T-helper 22 cell (primary cell): Measurements from ENCODE around the gene MGST2.

ENCODE experiments used
- DNase-seq: peaks from one replicate; pipeline ENCODE4 v3.0.0-alpha.2; 2020; ENCODE audit warnings: low read depth

Gene MGST2

DNA sequence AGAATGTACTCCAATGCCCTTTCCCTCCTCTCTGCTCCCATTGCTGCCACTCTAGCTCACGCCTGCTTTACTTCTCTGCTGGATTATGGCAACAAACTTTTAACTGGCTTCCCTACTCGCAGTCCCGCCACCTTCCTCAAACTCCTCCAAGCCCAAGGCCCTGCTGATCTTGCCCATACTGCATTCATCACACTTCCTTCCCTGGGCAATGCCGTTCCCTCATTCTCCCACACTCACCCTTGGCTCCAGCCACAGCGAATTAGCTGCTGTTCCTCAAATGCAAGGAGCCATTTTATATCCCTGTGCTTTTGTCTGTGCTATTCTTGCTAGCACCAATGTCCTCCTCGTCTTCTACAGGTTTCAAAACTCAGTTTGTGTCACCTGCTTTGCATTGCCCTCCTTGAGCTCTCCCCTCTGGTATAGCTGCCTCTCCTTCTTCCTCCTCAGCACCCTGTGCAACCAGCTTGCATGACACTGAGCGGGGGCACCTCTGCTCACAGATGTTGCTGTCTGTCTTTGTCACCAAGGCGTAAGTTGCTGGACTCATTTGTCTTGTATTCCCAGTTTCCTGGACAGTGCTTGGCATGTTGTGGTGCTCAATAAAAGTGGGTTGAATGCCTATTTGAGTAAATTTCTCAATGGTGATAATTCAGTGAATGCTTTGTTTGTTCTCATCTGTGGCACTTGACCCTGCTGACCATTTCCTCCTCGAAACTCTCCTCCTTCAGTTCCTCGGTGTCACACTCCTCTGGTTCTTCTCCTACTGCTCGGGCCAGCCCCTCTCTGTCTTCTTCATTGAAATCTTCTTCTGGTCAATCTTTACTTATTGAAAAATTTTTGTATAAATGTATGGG lies 22.4 kb upstream of the MGST2 start:
- DNase-seq = no peak

DNA sequence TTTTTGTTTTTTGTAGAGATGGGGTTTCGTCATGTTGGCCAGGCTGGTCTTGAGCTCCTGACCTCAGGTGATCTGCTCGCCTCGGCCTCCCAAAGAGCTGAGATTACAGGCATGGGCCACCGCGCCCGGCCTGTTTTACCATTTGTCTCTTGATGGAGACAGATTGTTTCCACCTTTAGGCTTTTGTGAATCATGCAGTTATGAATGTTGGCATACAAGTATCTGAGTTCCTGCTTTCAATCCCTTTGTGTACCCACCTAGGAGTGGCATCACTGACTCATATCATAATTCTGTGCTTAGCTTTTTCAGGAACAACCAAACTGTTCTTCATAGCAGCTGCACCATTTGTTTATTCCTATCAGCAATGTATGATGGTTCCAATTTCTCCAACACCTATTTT lies 20.2 kb upstream of the MGST2 start:
- DNase-seq = no peak

GRCh38 chr4:139647184-139647583 lies 18.4 kb upstream of the MGST2 start:
- no peak for DNase-seq

GRCh38 chr4:139647952-139648351 lies 17.7 kb upstream of the MGST2 start:
- no peak for DNase-seq

GRCh38 chr4:139651282-139652194 lies 14.1 kb upstream of the MGST2 start:
- peak; percentile 33 for DNase-seq

DNA sequence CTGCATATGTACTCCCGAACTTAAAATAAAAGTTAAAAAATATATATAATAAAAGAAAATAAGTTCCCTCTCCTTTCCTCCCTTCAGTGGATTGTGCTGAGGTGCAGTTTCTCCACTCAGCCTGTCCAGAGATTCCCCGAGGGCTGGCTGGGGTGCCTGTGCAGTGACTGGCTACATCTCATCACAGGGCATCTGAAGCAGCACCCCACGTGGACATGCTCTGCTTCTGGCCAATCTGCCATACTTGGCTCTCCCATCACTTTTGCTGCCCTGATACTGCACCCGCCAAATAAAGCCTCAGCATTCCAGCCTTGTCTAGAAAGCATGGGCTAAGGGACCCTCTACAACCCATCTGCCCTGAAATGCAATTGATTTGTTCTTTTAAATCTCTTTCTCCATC lies 11.1 kb upstream of the MGST2 start:
- no peak for DNase-seq

DNA sequence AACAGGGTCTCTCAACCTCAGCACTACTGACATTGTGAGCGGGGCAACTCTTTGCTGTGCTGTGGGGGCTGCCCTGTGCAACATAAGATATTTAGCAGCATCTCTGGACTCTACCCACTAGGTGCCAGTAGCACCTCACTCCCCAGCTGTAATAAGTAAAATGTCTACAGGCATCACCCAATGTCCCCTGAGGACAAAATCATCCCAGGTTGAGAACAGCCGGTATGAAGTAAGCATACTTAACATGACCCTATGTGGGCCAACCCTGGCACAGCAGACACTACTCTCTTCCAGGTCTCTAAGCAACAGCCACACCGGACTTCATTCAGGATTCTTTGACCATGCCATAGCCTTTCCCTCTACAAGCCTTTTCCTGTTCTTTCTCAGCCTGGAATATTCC lies 10.5 kb upstream of the MGST2 start:
- DNase-seq = no peak

DNA sequence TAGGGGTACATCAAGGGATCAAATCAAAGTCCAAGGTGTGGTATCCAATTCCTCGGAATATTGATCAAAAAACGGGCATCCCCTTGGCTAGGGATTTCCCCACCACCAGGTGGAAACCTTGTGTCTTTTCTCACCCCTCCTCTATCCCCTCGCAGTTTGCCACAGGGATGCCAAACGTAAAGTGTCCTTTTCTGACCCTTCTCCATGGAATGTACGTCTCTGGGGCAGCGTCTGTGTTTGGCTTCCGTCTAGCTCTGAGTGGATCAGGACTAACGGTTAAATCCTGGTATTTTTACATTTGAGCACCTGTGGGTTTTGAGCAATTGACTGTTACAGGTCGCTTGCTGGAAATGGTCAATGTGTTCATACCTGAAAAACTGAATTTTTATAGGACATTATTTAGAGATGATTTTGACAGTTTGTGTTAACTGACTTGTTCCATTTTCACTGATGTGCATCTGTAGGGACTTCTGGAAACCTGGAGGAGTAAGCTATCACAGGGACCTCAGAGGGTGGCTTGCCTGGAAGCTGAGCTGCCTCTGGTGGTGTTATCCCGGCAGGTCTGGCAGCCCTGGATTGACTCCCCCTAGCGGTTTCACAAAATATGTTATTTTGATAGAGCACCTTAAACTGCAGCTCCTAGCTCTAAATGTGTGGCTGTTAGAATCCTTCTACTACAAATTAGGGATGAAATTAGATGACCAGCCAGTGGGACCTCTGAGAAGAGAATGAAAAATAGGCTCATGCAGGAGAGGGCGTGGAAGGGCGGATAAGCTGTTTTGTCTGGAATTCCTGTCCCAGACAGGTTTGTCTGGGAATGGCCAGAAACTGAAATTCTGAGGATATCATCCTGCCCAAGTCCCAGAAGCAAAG lies 8.8 kb upstream of the MGST2 start:
- DNase-seq = no peak

DNA sequence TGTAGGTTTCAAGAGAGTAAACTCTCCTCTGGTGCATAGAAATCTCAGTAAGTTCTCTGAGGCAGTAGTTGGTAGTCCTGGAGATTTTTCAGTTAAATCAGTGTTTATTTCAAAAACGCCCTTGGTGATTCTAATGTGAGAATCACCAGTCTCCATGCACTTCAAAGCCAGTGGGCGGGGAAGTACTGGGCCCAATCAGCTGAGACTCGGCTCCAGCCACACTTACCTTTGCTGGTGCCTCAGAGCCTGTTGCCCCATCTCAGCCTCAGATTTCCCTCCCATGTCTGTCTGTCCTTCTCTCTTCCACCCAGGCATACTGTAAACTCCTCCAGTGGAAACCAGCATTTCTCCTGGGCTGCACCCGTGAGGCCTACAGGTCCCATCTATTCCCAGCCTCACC lies 7.4 kb upstream of the MGST2 start:
- DNase-seq = no peak

DNA sequence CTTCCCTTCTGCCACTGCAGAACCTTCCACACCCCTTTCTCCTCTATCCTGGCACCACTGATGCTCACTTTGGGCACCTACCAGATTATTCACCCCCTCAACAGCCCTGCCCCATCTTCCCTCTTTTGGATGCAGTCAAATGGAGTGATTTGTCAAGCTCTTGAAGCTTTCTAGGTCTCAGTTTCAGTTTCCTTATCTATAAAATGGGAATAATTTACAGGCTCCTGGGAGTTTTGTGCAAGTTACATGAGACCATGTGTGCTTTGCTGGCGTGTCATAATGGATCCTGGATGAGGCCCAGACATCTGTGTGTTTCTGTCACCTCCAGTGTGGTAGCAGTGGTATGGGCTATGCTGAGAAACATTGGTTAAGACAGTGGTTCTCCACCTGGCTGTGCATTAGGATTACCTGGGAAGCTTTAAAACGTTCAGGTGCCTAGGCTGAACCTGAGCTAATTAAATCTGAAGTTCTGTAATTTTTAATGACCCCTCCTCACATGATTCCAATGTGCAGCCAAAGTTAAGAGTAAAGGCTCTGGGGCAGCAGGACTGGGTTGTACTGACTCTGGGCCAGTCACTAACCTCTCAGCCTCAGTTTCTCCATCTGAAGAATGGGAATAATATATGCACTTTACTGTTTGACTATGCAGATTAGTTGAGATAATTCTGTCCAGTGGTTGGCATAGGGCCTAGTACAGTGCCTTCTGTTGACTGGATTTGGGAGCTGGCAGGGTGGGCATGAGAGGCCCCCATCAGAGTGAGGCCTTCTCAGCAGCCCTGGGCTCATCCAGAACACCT lies 6.8 kb upstream of the MGST2 start:
- DNase-seq = no peak

DNA sequence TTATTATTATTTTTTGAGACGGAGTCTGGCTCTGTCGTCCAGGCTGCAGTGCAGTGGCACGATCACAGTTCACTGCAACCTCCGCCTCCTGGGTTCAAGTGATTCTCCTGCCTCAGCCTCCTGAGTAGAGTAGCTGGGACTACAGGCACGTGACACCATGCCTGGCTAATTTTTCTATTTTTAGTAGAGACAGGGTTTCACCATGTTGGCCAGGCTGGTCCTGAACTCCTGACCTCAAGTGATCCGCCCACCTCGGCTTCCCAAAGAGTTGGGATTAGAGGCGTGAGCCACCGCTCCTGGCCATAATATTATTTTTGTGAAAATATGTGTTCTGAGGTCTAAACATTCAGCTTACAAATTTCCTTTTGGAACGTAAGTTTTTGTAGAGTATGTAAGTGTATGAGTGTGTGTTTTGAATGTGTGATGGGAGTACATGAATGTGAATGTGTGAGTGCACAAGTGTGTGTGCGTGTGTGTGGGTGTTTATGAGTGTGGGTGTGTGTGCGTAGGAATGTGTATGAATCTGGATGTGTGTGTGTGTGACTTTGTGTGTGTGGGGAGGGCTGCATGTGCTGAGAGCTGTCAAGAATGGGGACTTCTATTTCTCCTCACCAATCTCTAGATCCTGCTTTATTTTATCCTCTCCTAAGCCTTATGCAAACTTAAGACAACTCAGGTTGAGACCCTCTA lies 5.7 kb upstream of the MGST2 start:
- no peak for DNase-seq

GRCh38 chr4:139660568-139661043 lies 5.0 kb upstream of the MGST2 start:
- DNase-seq = no peak

DNA sequence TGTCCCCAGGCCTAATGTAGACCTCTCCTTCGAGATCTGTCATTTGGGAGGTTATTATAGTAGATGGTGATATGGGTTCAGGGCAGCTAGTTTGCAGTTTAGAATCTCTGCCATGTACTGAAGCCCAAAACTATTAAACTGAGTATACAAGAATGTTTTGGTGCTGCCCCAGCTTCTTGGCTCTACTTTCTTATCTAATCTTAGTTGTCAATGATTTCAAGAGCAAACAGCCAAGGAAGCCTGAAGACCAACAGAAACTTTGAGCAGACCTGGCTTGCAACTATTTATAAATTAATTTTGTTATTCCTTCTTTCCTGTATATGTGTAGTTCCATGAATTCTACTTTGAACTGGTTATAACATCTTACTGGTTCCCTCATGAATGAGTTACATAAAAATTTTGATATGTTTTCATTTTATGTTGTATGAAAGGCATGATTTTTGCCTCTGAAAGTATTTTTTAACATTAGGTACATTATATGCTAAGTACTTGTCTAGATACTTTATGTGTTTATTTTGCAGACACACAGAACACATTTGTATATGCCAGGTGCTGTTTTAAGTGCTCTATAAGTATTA lies 2.0 kb upstream of the MGST2 start:
- no peak for DNase-seq

- no peak for DNase-seq
These were observed 1.2 kb upstream of the MGST2 start for GRCh38 chr4:139664442-139664841.

GRCh38 chr4:139665079-139665689 lies 435 bp upstream of the MGST2 start:
- DNase-seq = no peak

- DNase-seq = no peak
These were observed 1.2 kb downstream of the MGST2 start for GRCh38 chr4:139666735-139667281.

DNA sequence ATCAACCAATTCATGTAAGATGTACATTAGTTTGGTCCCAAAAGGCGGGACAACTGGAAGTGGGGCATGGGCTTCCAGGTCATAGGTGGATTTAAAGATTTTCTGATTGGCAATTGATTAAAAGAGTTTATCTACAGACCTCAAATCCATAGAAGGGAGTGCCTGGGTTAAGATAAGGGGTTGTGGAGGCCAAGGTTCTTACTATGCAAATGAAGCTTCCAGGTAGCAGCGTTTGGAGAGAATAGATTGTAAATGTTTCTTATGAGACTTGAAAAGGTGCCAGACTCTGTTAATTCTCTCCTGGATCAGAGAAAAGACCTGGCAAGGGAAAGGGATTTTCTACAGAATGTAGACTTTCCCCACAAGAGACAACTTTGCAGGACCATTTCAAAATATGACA lies 2.4 kb downstream of the MGST2 start:
- no peak for DNase-seq

DNA sequence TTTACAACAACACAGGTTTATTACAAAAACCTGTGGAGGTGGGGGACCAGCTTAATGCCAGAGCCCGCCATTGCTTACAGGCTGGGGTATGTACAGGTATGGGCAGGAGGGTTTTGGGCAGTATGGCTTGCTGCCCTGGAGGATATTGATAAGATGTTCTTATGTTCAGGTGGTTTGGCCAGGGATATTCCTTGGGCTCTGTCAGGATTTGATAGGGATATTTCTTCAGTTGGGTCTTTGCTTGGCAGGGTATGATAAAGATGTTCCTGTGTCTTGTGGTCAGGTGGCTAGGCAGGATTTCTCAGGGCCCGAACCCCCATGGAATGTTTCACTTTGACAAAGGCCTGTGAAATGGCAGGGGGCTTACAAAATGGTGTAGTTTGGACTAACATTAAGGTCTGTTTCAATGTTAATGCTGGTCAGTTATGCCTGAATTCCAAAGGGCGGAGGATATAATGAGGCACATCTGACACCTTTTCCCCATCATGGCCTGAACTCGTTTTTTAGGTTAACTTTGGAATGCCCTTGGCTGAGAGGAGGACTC lies 3.1 kb downstream of the MGST2 start:
- DNase-seq = no peak

GRCh38 chr4:139669335-139669734 lies 3.7 kb downstream of the MGST2 start:
- DNase-seq = no peak
